HG02943 (cell line): Measurements from ENCODE around the gene TSC22D4.
"Not testable (repeated sequence)": the region's sequence is repeated elsewhere in the genome, so short reads cannot be mapped to it uniquely, and the experiment has no call there.

Source experiments
- ATAC-seq: cut with Tn5 transposase; IDR thresholded peaks from one replicate; pipeline ENCODE4 v1.9.1; 2021; ENCODE audit warnings: mild to moderate bottlenecking, low read depth, moderate library complexity; ENCODE audit not compliant: unreplicated experiment

Gene TSC22D4

DNA sequence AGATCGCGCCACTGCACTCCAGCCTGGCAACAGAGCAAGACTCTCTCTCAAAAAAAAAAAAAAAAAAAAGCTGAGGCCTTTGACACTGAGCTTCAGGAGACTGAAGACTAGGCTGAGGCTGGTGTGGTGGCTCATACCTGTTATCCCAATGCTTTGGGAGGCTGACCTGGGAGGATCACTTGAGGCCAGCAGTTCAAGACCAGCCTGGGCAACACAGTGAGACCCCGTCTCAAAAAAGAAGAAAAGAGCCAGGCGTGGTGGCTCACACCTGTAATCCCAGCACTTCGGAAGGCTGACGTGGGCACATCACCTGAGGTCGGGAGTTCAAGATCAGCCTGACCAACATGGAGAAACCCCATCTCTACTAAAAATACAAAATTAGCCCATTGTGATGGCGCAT, 31.7 kb downstream of the TSC22D4 start:
- ATAC-seq, result not testable (repeated sequence)

- no peak for ATAC-seq
Measured at GRCh38 chr7:100446040-100446439, 33.0 kb downstream of the TSC22D4 start.

- ATAC-seq, result no peak
Measured at GRCh38 chr7:100444311-100445278, 34.4 kb downstream of the TSC22D4 start.

DNA sequence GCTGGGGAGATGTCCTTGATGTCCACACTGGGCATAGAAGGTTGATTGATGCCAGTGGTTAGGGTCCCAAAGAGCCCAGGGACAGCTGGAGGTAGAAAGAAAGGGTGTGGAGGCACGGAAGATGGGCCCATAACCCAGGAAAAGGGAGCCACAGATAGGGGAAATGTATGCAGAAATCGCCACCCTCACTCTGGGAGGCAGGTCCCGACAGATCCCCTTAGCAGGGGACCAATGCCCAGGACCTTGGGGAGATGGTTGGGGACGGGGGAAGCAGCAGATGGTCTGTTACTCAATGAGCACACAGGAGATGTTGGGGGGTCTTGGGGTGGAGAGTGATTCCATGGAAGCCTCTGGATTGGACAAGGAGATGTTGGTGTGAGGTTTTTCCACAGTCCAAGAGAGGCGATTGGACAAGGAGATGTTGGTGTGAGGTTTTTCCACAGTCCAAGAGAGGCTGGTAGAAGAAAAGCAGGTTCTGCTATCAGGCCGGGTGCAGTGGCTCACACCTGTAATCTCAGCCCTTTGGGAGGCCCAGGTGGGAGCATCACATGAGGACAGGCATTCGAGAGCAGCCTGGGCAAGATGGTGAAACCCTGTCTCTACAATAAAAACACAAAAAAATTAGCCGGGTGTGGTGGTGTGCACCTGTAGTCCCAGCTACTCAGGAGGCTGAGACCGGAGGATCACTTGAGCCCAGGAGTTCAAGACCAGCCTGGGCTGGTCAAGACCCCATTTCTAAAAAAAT, 35.7 kb downstream of the TSC22D4 start:
- ATAC-seq, result no peak

- ATAC-seq, result no peak
Measured at GRCh38 chr7:100441641-100442535, 37.1 kb downstream of the TSC22D4 start.

DNA sequence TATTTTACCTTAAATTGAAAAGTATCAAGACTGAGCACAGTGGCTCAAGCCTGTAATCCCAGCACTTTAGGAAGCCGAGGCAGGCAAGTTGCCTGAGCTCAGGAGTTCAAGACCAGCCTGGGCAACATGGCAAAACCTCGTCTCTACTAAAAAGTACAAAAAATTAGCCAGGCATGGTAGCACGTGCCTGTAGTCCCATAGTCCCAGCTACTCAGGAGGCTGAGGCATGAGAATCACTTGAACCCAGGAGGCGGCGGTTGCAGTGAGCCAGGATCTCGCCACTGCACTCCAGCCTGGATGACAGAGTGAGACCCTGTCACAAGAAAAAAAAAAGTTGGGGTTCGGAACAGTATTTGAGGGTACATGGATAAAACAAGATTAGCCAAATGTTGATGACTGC, 39.8 kb downstream of the TSC22D4 start:
- not testable (repeated sequence) for ATAC-seq

- not testable (repeated sequence) for ATAC-seq
Measured at GRCh38 chr7:100438731-100439130, 40.3 kb downstream of the TSC22D4 start.

DNA sequence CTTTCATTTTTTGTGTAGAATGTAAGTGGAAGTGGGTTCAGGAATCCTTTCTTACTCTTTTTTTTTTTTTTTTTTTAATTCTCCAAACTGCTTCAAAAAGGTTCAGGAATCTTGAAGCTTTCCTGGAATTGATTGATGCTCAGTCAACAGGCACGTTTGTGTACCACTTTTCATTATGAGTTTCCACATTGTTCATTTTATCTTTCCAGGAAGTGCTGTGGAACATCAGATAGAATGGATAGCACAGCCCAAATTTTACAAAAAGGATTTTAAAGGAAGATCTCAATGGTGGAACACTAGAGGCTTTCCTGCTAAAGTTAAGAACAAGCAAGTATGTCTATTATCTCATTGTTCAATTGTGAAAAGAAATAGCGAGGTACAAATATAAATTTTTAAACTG, 40.8 kb downstream of the TSC22D4 start:
- ATAC-seq, result no peak

DNA sequence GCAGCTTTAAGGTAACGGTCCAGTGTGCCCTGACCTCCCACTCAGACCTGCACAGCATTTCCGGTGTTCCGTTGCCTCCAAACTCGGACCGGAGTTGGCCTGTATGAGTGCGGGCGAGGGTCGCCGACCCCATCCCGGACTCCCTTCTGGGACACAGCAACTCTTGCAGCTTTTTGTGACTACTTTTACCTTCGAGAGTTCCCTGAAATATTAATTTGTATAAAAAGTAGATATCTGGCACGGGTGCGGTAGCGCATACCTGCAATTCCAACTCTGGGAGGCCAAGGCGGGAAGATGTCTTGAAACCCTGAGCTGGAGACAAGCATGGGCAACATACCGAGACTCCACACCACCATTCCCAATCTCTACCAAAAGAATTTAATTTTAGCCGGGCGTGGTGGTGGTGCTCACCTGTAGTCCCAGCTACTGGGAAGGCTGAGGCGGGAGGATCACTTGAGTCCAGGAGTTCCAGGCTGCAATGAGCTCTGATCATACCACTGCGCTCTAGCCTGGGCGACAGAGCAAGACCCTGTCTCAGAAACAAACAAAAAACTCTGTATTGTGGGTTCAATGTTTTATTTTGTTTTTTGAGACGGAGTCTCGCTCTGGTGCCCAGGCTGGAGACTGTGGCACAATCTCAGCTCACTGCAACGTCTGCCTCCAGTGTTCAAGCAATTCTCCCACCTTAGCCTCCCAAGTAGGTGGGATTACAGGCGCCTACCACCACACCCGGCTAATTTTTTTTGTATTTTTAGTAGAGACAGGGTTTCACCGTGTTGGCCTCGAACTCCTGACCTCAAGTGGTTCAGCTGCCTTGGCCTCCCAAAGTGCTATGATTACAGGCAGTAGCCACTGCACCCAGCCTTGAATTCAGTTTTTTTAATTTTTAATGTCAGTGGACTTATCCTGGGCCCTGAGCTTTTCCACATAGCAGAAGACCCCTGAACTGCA, 41.6 kb downstream of the TSC22D4 start:
- no peak for ATAC-seq

DNA sequence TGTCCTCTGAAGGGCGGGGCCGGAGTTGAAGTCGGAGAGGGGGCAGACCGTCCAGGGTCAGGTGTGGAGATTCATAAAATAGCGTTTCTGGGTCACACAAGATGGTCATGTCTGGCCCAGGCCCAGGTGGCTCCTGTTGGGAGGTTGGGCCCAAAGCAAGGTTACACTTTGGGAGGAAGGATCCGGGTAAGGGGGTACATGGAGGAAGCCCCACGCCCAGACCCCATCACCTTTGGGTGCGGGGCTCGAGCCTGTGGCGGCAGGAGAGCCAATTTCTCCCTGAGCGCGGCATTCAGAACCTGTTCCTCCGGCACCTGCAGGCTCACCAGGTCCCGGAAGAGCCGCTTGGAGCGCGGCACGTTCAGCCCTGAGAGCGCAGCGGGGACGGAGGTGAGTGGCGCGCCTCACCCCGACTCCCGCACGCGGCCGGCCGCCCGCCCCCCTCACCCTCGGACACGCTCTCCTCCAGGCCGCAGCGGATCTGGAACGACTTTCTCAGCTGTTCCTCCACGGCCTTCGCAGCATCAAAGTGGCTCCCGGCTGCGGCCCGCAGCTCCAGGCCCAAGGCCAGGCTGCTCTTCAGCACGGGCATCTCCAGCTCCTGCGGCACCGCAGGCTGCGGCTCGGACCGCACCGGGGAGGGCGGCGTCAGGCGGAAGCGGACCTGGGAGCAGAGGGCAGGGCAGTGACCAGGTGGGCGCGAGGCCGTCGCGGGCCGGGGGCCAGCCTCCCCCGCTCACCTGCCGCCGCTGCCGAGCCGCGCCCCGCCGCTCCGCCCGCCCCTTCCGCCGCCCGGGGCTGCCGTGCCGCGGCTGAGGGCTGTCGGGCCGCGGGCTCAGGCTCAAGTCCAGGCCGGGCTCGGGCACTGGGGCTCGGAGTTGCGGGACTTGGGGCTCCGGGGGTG, 43.4 kb downstream of the TSC22D4 start:
- peak; percentile 12 for ATAC-seq

DNA sequence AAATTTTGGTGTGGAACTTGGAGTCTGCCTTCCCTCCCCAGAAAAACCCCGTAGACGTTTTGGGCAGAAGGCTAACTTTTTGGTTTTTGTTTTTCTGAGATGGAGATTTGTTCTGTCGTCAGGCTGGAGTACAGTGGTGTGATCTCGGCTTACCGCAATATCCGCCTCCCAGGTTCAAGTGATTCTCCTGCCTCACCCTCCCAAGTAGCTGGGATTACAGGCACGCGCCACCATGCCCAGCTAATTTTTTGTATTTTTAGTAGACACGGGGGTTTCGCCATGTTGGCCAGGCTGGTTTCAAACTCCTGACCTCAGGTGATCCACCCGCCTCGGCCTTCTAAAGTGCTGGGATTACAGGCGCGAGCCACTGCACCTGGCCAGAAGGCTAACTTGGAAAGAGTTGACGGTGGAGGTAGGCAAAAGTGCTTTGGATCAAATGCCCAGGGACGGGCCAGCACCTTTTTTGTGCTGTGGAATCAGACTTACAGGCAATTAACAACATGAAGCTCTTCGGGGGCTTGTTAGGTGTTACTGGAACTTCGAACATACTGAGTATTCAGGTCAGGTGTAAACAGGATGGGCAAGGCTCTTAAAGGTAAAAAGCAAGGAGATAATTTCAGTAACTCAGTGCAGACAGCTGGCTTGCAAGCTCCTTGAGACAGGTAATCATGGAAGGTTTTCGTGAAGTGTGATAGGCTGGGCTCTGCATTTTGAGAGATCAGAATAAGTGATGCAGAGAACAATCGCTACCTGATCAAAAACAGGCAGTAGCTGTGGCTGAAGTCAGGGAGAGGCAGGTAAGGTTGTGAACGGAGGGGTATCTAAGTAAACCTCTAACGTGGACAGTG, 44.5 kb downstream of the TSC22D4 start:
- ATAC-seq, result no peak

DNA sequence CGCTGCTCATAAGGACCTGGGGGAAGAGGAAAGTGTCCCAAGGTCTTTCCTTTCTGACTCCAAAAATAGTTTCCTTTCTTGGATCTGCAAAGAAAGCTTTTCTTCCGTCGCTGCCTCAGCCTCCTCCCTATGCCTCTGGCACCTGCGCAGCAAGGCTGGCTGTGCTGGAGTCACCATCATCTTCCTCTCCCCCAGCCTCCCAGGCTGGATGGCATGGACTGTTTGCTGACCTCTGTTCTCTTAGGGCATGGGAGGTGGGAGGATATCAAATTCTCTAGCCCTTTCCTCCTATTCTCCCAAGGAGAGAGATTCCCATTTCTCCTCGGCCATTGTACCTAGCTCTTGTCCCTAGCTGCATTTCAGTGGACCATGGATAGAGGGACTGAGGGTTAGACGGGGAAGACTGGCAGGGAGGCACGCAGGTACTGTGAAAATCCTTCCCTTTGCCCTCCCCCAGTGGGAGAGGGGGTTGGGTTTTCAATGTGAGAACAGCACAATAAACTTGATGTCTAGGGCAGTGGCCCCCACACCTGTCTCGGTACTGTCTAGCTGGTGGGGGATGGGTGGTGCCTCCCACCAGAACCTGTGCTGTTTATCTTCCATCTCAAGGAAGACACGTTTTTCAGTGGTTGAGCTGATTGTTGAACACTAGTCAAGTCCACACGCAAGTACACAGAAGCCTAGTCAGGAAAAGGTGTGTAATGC, 45.3 kb downstream of the TSC22D4 start:
- no peak for ATAC-seq

DNA sequence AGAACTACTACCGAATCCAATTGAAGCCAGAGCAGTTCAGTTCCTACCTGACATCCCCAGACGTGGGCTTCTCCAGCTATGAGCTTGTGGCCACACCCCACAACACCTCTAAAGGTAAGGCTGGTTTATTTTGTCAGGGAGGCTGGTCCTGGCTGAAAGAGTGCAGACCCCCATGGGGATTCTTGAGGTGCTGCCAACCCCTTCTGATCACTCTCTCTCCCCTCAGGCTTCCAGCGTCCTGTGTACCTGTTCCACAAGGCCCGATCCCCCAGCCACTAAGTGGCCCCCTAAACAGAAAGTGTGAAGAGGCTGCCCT, 45.8 kb downstream of the TSC22D4 start:
- no peak for ATAC-seq

DNA sequence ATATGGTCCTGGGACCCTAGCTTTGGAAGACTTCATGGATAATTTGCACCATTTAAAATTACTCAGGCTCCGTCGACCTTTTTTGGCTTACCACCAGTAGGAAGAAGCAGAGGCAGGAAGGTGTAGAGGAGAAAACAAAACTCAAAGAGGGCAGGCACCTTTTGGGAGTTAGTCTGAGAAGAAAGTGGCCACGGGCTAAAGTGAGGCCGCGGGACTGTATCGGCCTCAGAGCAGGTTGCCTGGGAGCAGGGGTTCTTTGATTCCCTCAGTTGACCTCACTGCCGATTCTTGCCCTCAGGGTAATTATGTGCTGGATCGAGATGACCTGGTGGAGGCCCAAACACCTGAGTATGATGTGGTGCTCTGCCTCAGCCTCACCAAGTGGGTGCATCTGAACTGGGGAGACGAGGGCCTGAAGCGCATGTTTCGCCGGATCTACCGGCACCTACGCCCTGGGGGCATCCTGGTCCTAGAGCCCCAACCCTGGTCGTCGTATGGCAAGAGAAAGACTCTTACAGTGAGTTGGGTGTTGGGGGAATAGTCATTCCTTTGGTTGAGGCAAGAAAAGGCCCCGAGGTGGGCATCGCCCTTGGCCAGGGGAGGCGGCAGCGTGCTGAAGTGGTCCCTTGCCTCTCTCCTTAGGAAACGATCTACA, 46.3 kb downstream of the TSC22D4 start:
- no peak for ATAC-seq

- no peak for ATAC-seq
Measured at GRCh38 chr7:100432053-100432452, 47.0 kb downstream of the TSC22D4 start.

DNA sequence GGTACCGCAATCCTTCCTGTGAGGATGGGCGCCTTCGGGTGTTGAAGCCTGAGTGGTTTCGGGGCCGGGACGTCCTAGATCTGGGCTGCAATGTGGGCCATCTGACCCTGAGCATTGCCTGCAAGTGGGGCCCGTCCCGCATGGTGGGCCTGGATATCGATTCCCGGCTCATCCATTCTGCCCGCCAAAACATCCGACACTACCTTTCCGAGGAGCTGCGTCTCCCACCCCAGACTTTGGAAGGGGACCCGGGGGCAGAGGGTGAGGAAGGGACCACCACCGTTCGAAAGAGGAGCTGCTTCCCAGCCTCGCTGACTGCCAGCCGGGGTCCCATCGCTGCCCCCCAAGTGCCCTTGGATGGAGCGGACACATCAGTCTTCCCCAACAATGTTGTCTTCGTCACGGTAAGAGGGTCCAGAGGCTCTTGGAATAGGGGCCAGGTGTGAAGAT, 47.7 kb downstream of the TSC22D4 start:
- no peak for ATAC-seq
